GM10248 (cell line): ENCODE measurements around the gene ERRFI1.

Experiments used
- CTCF ChIA-PET: fragments of 300-600 bp; sonication (Branson Sonifier 250); formaldehyde crosslinking; extraction: SDS; loops from one replicate; lab custom pipeline; 2021; ENCODE audit warnings: antibody characterized with exemption; lab: Yijun Ruan, JAX
- POLR2A ChIA-PET: fragments of 350-650 bp; sonication (Branson Sonifier 250); formaldehyde crosslinking; extraction: SDS; loops from one replicate; lab custom pipeline; 2020; ENCODE audit warnings: antibody characterized with exemption; lab: Yijun Ruan, JAX
- DNase-seq: peaks from one replicate; pipeline ENCODE4 v3.0.0; 2012; ENCODE audit errors: extremely low spot score
- CTCF ChIP-seq: IDR thresholded peaks from 2 replicates; pipeline ENCODE4 v1.5.1; 2012; ENCODE audit warnings: mild to moderate bottlenecking, low read depth; ENCODE audit errors: extremely low read depth, missing control alignments, control extremely low read depth

The ERRFI1 gene

DNA sequence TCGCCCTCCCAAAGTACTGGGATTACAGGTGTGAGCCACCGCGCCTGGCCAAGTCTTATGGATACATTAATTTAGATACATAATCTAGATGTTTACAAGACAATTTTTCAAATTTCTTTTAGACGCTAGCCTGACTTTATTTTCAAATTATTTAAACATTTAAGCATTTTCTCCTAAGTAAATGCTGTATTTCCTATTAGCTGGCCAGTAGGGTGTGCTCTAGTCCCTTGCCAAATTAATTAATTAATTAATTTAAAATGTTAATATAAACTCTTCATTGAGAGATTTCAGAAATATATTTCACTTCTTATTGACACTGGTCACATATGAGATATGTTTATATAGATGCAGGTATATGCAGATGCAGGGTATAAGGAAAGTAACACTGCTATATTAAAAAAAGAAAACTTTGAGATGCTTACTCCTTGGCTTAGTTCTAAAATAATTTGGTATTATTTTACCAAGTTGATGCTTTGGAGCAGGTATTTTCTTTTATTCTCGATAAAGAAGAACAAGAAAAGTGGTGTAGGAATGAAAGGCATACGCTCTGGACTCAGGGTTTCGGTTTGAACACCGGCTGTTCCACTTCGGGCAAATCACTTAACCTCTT is 5.2 kb upstream of the ERRFI1 start:
- no peak for DNase-seq
- ChIA-PET POLR2A (no interaction called here), CTCF (interaction anchor here (0.8 to 4.0 kb wide), 20 partner anchors 9 to 327 kb away, joined by 3 to 53 read pairs (median 4); no protein-coding TSS in a partner anchor)
- peak; percentile 42 for TF ChIP-seq CTCF

DNA sequence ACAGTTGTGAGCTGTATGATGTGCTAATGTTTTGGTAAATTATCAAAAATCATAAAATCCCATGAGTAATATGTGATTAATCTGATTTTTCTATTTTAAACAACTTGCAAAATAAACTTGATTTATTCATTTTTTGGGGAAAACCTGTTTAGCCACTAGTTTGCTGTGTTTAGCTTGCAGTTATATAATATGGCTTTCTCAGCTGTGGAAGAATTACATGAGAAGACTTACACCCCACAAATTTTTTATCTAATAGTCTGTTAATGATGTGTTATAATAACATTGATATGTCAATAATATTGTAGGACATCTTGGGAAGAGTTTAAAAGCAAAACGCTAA is 2.4 kb upstream of the ERRFI1 start:
- CTCF ChIA-PET: interaction anchor here (1.0 to 3.2 kb wide), 4 partner anchors 13 to 320 kb away, joined by 4 to 16 read pairs (median 10); no protein-coding TSS in a partner anchor
- no peak for DNase-seq
- TF ChIP-seq CTCF: no peak
- POLR2A ChIA-PET: no interaction called here

DNA sequence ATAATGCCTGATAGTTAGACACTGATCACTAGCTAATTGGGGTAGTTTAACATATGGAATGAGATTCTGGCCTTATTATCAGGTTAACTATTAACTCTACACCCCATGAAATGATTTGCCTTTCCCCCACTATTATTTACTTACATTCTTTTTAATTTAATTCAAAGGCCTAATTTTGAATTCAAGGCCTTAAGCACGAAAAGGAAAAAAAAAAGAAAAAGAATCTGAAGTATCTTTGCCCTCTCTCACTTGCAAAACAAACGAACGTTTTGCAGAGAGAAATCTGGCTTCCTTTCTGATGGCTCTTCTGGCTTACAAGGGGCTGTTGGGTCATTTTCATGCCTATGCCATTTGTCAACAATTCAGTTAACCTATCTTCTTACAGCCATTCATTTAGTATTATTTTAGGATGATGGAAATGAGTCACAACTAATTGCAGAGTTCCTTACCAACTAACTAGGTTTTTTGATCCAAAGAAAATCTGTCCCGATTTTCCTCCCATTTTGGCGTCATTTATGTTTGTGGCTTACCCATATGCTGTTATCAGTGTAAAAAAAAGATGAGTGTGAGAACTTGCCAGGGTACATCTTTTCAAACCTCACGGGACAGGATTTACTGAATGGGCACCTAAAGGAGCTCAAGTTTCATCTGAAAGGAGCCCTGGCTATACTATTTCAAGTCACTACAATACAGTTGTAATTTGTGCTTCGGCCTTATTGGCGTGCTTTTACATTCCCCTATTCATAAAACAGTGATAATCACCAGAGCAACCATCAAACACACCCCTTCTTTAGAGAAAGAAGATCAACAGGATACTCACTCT is 1.9 kb upstream of the ERRFI1 start:
- DNase-seq: no peak
- ChIA-PET CTCF (interaction anchor here (1.0 to 3.2 kb wide), 5 partner anchors 11 to 321 kb away, joined by 3 to 16 read pairs (median 9); no protein-coding TSS in a partner anchor), POLR2A (no interaction called here)
- no peak for TF ChIP-seq CTCF

DNA sequence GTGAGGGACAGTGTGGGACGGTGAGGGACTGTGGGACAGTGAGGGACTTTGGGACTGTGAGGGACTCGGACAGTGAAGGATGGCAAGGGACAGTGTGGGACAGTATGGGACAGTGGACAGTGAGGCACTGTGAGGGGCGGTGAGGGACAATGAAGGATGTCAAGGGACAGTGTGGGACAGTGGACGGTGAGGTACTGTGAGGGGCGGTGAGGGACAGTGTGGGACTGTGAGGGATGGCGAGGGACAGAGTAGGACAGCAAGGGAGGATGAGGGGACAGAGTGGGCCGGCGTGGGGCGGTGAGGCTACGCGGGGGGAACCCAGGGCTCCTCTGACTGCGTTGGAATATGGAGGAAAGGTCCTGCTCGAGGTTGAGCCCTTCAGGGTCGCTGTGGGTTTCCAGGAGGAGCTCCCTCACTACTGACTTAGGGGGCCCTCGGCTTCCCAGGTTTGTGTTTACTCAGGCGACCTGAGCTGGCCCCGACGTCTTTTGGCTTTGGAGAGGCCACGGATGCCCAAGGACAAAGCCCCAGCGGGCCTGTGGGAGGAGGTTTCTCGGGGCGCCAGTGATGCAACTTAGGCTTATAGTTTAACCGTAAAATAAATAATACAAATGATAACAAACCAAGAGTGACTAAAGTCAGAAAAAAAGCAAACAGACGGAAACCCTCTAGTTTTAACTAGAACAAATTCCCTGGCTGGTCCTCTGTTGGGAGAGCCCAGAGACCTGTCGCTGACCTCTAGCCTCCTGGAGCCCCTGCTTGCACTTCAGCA is 1.1 kb upstream of the ERRFI1 start:
- no peak for TF ChIP-seq CTCF
- ChIA-PET CTCF (interaction anchor here (1.8 to 3.2 kb wide), 4 partner anchors 10 to 289 kb away, joined by 3 to 16 read pairs (median 10); no protein-coding TSS in a partner anchor), POLR2A (no interaction called here)
- peak; percentile 18 for DNase-seq

DNA sequence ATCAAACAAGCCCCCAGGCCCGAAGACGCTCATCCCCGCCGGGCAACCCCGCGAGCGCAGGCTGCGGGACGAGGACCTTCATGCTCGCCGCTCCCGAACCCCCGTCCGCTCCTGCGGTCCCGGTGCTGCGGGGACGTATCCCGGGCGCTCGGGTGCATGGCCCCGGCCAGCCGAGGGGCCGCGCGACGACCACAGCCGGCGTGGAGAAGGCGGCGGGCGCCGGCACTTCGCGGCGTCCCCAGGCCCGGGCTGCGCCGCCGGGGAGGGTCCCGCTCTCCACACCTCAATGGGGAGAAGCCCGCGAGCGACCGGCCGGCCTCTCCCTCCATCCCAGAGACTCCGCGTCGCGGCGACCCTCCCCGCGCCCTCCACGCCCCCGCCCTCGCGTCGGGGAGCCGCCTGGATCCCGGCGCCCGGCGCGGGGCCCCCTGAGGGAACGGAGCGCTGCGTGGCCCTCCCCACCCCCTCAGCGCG is 401 bp downstream of the ERRFI1 start:
- CTCF ChIA-PET: interaction anchor here (2.1 to 3.2 kb wide), 3 partner anchors 11 to 289 kb away, joined by 8 to 29 read pairs (median 16); no protein-coding TSS in a partner anchor
- POLR2A ChIA-PET: interaction anchor here (0.6 kb wide), 1 partner anchor 51 kb away, joined by 6 read pairs; no protein-coding TSS in a partner anchor
- no peak for DNase-seq
- TF ChIP-seq CTCF: no peak
